HG02981 (cell line): Measurements from ENCODE around the gene STRA8.

Experiments used
- ATAC-seq: cut with Tn5 transposase; IDR thresholded peaks from one replicate; pipeline ENCODE4 v1.9.1; 2021; ENCODE audit warnings: mild to moderate bottlenecking, moderate library complexity; ENCODE audit not compliant: unreplicated experiment

STRA8 gene

GRCh38 chr7:135262623-135263320 is 29.1 kb downstream of the STRA8 start:
- no peak for ATAC-seq

- no peak for ATAC-seq
Measured at GRCh38 chr7:135263321-135263970, 29.8 kb downstream of the STRA8 start.

GRCh38 chr7:135265637-135266036 is 32.0 kb downstream of the STRA8 start:
- ATAC-seq, result no peak

- no peak for ATAC-seq
Measured at GRCh38 chr7:135269921-135270320, 36.3 kb downstream of the STRA8 start.

- ATAC-seq, result no peak
Measured at GRCh38 chr7:135270577-135271254, 37.1 kb downstream of the STRA8 start.

GRCh38 chr7:135271255-135271615 is 37.6 kb downstream of the STRA8 start:
- no peak for ATAC-seq

GRCh38 chr7:135272303-135272702 is 38.7 kb downstream of the STRA8 start:
- ATAC-seq, result no peak

- no peak for ATAC-seq
Measured at GRCh38 chr7:135273581-135273980, 39.9 kb downstream of the STRA8 start.

GRCh38 chr7:135274495-135275268 is 41.0 kb downstream of the STRA8 start:
- peak; percentile 68 for ATAC-seq

- ATAC-seq, result no peak
Measured at GRCh38 chr7:135275971-135276580, 42.4 kb downstream of the STRA8 start.

GRCh38 chr7:135277161-135277560 is 43.5 kb downstream of the STRA8 start:
- ATAC-seq, result no peak

- ATAC-seq, result peak; percentile 97
Measured at GRCh38 chr7:135281363-135281949, 47.8 kb downstream of the STRA8 start.

- ATAC-seq, result no peak
Measured at GRCh38 chr7:135282561-135283254, 49.1 kb downstream of the STRA8 start.

- no peak for ATAC-seq
Measured at GRCh38 chr7:135283959-135284638, 50.5 kb downstream of the STRA8 start.

- no peak for ATAC-seq
Measured at GRCh38 chr7:135285547-135286233, 52.1 kb downstream of the STRA8 start.

GRCh38 chr7:135286876-135287275 is 53.2 kb downstream of the STRA8 start:
- no peak for ATAC-seq

- no peak for ATAC-seq
Measured at GRCh38 chr7:135290594-135290993, 57.0 kb downstream of the STRA8 start.

GRCh38 chr7:135291809-135292253 is 58.2 kb downstream of the STRA8 start:
- no peak for ATAC-seq

- no peak for ATAC-seq
Measured at GRCh38 chr7:135299235-135299634, 65.6 kb downstream of the STRA8 start.
